ENCODE measurements around the gene PTEN.
A peak's percentile ranks its signal among the peaks of the same experiment; 100 is the strongest.
"Not testable (repeated sequence)": the region's sequence is repeated elsewhere in the genome, so short reads cannot be mapped to it uniquely, and the experiment has no call there.

Gene PTEN

DNA sequence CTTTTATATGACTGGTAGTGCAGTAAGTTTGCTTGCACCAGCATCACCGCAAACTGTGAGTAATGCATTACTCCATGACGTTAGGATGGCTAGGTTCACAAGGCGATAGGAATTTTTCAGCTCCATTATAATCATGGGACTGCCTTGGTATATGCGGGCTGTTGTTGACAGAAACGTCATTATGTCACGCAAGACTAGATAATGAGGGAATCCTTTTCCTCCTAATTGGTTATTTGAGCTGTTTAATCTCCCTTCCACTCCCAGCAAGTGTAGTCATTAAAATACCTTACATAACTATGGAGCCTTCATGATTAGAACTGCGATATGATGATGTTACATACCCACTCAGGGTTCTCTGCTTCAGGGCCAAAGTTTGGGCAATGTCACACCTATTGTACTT is 17.4 kb upstream of the PTEN start:
- DNase-seq (ENCODE audit: low read depth) = peak; percentile 87

DNA sequence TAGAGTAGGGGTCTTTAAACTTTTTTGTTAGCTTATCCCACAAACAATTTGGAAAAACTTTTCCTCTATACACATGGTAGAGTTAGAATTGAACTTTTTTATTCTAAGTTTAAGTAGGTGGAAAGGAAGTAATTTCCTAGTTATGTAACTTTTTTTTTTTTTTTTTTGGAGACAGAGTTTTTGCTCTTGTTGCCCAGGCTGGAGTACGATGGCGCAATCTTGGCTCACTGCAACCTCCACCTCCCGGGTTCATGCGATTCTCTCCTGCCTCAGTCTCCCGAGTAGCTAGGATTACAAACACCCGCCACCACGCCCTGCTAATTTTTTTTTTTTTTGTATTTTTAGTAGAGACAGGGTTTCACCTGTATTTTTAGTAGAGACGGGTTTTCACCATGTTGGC is 16.7 kb upstream of the PTEN start:
- not testable (repeated sequence) for DNase-seq (ENCODE audit: low read depth)

DNA sequence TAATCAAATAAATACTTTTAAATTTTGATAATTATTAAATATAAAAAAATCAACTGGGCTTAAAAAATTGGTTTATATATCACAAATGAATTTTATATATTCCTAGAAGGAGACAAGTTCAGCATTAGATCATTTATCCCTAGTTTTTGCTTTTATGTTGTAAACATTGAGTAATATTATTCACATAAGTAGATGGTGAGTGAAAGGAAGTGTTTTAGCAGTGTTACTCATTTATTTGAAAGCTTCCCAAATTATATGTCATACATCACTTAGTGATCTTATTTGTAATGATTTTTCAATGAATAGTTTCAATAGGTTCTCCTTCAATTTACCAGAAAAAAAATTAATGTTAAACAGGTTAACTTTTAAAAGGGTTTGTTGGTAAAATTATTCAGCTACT is 15.9 kb upstream of the PTEN start:
- no peak for DNase-seq (ENCODE audit: low read depth)

DNA sequence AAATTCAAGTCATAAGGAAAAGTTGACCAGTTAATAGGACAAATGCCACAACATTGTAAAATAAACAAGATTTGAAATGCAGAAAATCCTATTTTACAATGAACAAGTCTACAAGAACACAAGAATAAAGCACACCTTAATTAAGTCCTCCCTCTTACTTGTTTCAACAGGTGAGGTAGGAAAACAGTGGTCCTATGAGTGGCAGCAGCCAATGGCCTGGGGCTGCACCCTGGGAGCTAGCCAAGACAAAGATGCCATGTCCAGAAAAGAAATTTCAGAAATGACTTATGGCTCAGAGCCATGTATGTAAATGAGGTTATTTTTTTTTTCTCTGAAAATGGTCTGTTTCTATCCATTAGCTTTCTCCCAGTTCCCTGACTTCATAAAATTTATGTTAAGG is 14.4 kb upstream of the PTEN start:
- no peak for DNase-seq (ENCODE audit: low read depth)

DNA sequence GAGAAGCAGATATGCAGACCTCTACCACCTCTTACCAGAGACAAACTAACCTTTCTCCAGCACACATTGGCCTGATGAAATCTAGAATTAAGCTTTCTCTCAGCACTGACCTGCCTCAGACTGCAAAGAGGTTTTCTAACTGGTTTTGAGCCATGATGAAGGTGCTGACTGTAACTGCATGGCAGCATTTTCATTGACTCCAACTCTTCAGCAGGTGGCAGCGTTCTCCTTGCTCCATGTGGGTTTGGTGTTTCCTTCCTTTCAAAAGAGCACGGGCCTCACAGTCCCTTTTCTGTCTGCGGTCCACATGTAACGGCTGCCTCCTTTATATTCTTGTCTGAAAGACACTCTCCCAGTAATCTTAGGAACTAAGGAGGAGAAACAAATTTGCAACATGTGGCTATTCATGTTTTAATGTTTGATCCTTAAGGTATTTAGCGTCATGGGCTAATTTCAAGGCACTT is 12.7 kb upstream of the PTEN start:
- peak; percentile 72 for DNase-seq (ENCODE audit: low read depth)

DNA sequence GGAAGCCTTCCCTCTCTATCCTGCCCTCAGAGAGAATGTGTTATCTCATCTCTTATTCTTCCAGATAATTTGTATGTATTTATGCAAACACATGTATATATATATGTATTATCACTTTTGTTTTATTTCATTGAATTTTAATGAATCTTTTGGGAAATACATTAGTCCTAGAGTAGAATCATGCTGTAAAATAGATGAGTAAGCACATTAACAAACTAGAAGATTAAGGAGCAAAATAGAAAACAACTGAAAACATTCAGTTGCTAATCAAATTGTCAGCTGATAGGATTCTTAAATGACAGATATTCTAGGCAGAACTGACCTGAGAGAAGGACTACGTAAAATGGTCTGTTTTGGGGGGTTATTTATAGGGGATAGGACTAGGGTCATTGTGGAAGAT is 11.3 kb upstream of the PTEN start:
- DNase-seq (ENCODE audit: low read depth) = no peak

DNA sequence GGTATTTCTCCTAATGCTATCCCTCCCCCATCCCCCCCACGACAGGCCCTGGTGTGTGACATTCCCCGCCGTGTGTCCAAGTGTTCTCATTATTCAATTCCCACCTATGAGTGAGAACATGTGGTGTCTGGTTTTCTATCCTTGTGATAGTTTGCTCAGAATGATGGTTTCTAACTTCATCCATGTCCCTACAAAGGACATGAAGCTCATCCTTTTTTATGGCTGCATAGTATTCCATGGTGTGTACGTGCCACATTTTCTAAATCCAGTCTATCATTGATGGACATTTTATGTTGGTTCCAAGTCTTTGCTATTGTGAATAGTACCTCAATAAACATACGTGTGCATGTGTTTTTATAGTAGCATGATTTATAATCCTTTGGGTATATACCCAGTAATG is 8.2 kb upstream of the PTEN start:
- not testable (repeated sequence) for DNase-seq (ENCODE audit: low read depth)

DNA sequence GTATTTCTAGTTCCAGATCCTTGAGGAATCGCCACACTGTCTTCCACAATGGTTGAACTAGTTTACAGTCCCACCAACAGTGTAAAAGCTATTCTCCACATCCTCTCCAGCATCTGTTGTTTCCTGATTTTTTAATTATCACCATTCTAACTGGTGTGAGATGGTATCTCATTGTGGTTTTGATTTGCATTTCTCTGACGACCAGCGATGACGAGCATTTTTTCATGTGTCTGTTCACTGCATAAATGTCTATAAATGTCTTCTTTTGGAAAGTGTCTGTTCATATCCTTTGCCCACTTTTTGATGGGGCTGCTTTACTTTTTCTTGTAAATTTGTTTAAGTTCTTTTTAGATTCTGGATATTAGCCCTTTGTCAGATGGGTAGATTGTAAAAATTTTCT is 7.8 kb upstream of the PTEN start:
- not testable (repeated sequence) for DNase-seq (ENCODE audit: low read depth)

DNA sequence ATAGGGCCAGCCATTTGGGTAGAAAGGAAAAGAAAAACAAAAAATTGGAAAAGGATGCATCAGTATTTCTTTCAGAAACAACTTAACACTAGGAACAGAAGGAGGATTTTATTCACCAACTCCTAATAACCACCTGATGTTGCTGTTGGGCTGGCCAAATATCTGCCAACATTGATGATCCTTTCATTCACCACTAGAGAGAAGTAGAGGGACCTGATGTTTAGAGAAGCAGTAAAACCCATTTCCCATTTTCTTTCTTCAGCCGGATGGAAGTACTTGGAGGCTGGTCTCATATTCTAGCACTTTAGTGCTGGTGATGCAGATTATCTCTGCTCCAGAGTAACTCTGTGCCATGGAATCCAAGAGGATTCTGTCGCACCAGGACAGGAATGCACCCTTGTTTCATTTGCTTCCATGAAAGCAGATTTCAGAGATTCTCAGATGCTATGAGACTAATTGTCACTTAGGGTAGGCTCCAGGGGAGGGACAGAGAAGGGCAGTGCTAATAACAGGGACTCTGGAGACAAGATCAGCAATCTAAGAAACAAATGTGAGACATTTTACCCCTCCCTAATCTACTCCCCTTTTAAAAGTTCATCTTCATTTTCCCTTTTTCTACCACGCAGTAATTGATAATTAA is 3.1 kb upstream of the PTEN start:
- DNase-seq (ENCODE audit: low read depth) = peak; percentile 69

DNA sequence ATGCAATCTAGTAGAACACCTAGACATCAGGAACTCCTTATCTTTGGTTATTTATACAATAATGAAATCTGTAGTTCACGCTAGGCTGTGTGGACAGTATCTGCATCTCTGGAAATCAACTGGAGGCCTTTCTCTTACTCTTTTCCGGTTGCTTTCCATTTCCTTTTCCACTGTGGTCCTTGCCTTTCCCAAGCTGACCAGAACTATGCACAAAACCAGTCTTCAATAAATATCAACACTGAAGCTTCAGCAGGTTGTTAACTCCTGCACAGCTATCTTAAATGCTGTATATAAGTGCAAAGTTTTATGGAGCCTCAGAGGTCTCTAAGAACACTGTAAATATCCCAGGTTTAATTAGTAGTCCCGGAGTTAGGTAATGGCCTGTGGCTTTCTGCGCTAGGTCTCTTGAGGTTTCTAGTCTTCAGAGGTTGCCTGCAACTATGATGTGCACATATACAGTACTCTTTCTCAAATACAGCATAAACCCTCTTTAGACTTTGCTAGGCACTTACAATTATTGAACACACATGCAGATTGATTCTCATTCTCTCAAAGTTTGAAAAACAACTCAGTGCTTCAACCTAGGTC is 2.5 kb upstream of the PTEN start:
- no peak for DNase-seq (ENCODE audit: low read depth)

DNA sequence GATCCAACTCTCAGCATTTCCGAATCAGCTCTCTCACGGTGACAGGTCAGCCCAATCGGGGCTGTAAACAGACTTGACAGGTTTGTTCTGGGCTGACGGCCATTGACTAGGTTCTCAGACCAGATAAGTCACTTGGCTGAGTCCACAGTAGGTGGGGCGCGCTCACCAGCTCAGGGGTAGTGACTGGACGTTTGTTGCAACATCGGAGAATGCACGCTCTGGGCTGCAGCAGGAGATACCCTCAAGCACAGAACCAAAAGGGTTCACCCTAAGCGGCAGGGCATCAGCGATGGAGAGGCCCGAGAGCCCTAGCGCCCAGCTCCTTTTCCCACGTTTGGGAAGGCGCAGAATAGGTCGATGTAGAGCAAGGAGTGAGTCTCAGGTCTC is 1.9 kb upstream of the PTEN start:
- peak; percentile 92 for DNase-seq (ENCODE audit: low read depth)

DNA sequence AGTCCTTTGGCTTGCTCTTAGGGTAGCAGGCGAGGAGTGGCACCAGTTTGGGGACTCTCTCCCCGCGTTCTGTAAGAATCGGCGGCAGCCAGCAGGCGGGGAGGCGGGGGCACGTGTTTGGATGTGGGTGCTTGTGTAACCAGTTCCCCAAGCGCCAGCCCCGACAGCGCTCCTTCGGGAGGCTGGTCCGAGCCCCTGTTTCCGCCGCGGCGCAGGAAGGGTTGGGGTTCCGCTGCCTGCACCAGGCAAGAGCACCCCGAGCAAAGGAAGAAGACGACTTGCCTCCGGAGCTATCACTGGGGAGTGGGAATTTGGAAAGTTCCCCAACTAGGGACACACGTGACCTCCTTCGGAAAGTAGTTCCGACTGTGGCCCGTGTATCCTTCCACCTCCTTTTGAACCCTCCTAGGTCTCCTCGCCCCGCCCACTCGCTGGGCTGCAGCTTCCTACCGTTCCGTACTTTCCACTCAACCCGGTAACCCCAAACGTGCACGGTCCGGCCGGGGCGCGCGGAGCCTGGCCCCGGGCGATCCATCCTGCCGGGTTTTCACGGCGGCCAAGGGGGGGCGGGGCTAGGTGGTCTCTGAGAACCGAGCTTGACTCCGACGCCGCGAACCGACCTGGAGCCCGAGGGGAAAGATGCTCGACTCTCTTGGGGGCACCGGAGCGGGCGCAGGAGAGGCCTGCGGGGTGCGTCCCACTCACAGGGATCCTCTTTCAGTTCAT is 1.3 kb upstream of the PTEN start:
- peak; percentile 99 for DNase-seq (ENCODE audit: low read depth)

DNA sequence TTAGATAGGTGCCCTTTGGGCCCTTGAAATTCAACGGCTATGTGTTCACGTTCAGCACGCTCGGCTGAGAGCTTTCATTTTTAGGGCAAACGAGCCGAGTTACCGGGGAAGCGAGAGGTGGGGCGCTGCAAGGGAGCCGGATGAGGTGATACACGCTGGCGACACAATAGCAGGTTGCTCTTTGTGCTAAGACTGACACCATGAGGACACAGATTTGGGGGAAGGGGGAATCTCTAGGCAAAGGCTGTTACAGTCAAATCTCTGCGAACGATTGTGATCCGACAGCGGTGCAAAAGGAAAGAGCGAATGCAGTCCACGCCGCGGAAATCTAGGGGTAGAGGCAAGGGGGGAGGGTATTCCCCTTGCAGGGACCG is 759 bp upstream of the PTEN start:
- no peak for DNase-seq (ENCODE audit: low read depth)

DNA sequence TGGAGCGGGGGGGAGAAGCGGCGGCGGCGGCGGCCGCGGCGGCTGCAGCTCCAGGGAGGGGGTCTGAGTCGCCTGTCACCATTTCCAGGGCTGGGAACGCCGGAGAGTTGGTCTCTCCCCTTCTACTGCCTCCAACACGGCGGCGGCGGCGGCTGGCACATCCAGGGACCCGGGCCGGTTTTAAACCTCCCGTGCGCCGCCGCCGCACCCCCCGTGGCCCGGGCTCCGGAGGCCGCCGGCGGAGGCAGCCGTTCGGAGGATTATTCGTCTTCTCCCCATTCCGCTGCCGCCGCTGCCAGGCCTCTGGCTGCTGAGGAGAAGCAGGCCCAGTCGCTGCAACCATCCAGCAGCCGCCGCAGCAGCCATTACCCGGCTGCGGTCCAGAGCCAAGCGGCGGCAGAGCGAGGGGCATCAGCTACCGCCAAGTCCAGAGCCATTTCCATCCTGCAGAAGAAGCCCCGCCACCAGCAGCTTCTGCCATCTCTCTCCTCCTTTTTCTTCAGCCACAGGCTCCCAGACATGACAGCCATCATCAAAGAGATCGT is 598 bp downstream of the PTEN start:
- DNase-seq (ENCODE audit: low read depth) = not testable (repeated sequence)

DNA sequence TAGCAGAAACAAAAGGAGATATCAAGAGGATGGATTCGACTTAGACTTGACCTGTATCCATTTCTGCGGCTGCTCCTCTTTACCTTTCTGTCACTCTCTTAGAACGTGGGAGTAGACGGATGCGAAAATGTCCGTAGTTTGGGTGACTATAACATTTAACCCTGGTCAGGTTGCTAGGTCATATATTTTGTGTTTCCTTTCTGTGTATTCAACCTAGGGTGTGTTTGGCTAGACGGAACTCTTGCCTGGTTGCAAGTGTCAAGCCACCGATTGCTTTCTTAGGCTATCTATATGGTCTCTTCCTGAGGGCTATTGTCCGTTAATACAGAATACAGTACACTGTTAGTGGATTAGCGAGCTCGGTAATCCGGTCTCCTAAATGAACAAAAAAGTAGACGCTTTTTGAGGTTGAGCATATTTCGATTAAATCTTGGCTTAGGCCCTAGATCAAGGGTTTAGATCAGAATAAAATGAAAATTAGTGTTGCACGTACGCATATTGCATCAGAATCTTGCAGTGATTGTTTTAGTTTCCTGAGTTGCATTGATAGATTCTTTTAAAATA is 1.2 kb downstream of the PTEN start:
- DNase-seq (ENCODE audit: low read depth) = no peak

DNA sequence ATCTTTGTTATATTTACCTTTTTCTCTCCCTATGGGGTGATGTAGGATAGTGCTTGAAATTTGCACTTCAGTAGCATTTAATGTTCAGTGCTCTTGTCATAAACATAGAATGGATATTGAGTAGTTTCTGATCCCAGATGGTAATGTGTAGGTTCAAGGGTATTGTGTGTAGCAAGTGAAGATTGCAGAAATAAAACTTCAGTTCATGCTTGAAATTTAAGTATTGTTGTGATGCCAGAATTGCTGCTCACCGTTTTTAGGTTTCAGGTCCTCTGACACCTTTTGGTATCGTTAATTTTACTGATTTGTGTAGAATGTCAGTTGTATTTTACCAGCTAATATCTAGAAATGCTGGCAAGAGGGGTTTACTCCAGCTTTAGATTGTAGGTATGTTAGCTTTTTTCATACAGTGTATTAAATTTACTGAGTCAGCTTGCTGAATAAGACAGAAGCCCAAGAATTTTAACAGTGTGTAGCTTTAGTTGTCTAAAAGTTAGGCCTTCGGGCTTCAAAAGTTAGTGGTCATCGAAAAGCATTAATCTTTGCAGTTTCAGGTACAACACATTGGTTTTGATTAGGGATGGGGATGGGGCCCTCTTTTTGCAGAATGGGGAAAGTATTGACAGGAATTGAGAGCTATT is 1.9 kb downstream of the PTEN start:
- DNase-seq (ENCODE audit: low read depth) = no peak

DNA sequence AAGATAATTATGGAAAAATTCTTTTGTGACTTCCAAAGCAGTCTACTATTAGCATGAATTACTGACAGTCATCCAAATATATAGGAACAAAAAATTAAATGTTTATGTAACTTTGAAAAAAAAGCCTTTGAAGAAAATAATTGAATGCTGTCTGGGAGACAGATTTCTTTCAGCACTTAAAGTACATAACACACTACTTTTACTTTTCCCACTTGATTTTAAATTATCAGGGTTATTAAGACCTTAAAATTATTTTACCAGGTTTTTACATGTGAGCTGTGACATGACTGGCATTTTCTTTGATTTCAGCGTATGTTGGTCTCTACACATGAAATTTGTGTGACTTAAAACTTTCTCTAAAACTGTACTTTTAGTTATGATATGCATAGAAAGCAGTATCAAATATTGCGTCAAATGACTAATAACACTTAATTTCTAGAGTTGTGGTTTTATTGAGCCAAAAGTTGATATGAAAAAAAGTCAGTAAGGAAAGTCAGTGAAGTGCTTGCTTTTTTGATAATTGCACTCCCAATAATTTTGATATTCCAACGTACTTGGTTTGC is 3.1 kb downstream of the PTEN start:
- DNase-seq (ENCODE audit: low read depth) = no peak

DNA sequence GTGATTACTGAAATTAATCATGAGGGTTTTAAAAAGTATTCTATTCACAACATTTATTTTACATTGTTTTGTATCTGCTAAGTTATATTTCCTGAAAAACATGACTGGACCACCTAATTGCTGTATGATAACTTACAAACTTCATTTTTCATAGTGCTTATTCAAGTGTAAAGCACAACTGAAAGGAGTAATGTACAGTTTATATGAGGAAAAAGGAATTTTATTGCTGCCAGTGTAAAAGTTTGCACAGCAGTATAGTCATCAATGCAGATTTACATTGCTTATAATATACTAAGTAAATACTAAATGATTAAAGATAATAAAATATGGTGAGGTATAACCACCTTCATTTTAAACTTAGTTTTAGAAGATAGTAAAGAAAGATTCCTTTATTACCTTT is 4.0 kb downstream of the PTEN start:
- DNase-seq (ENCODE audit: low read depth) = no peak

DNA sequence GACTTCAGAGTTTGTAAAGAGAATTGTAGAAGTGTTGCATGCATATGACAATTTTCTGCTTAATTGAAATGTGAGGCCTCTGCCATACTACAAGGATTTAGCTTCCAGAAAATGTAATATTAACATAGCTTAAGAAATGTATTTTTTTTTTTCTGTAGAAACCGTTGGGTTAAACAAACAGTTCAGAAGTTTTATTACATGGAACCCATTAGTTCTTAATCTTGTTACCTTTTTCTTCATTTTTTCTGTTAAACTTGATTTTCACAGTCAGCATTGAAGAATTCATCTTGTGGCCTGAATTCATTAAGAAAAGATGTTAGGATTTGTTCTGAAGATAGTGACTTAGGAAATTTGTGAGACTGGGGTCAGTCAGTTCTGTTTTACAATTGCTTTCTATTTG is 4.9 kb downstream of the PTEN start:
- no peak for DNase-seq (ENCODE audit: low read depth)

DNA sequence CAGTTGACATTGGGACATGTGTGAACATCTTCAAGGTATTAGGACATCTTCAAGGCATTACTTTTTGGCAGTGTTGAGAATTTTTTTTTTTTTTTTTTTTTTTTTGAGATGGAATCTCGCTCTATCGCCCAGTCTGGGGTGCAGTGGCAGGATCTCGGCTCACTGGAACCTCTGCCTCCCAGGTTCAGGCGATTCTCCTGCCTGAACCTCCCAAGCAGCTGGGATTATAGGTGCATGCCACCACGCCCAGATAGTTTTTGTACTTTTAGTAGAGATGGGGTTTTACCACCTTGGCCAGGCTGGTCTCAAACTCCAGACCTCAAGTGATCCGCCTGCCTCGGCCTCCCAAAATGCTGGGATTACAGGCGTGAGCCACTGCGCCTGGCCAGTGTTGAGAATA is 5.7 kb downstream of the PTEN start:
- DNase-seq (ENCODE audit: low read depth) = not testable (repeated sequence)

DNA sequence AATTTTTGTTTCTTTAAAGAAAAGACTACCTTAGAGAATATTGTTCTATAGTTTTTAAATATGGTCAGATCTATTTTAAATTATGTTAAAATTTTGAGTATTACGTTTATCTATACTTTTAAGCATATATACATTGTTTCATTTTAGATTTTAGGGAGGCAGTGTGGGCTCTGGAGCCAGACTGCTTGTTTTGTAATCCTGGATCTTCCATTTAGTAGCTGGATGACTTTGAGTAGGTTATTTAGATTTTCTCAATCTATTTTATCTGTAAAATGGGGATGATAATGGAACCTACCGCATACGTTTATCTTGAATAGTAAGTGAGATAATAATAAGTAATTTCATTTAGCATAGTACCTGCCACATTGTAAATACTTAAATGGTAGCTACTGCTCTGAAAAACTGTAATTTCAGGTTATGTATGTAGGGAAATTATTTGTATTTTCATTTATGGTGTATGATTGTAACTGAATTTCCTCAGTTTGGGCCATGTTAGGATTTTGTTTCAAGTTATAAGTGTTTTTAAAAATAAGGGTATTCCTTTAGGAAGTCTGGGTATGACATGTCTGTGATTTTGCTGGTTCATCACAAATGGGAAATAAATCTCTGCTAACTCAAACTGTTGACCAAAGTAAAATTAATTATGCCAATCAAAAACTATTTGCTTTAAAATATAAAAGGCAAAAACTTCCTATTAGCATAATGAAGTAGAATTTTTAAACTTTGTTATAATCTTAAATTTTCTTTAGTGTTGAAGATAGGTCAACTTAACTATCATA is 6.5 kb downstream of the PTEN start:
- no peak for DNase-seq (ENCODE audit: low read depth)

Measured in amniotic epithelial cell (primary cell).